Measurements from ENCODE around the gene RALGPS1. TPM values are rescaled to one million over a fixed set of nuclear protein-coding genes. Genes with fewer than 3 reads are reported as not detected.

RALGPS1 gene
- total and polyA plus RNA-seq, 10 donors, result 2.5 to 27.3 (median 14.1) TPM

DNA sequence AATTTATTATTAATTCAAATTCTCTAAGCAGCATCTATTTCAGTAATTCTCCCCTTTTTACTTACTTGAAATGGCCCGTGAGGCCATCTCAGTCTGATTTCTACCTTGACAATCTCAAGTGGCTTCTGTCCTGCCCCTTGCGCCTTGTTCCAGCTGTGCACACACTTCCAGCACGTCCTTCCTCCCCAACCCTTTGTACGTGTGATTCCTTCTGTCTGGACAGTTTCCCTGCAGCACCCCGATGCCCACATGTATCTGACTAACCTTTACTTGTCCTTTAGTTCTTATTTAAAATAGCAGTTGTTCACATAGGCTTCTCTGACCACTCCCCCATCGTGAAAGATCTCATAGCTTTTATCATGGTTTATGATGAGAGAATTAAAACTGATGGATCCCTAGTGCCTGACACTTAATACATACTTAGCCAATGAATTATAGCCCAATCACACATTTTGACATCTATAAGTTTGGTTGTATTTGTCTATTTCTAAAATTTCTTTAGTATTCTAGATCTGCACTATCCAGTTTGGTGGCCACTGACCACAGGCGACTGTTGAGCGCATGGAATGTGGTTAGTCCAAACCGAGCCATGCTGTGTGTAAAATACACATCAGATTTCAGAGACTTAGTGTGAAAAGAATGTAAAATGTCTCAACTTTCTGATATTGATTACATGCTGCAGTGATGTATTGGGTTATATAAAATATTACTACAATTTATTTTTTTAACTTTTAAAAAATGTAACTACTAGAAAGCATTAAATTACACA, 39.9 kb upstream of the RALGPS1 start:
- Histone ChIP-seq H3K36me3 (peaks cover 0 to 33% (median 6%) of the 10 kb centered on the region in 6 donors), H3K4me3 (no peak overlapping the region), H3K27ac (no peak overlapping the region), H3K27me3 (replicated peaks in 1 of 7) (no peaks in the 10 kb centered on the region), H3K4me1 (peaks cover 0 to 75% (median 8%) of the 10 kb centered on the region in 6 donors), H3K9me3 (no peaks in the 10 kb centered on the region)
- DNase-seq, result peak; percentile 17
- no peak for TF ChIP-seq POLR2AphosphoS5 (IDR thresholded peaks at IDR 0.05)
- no peak for TF ChIP-seq POLR2A (IDR thresholded peaks at IDR 0.05)
- TF ChIP-seq, protein P1, sequence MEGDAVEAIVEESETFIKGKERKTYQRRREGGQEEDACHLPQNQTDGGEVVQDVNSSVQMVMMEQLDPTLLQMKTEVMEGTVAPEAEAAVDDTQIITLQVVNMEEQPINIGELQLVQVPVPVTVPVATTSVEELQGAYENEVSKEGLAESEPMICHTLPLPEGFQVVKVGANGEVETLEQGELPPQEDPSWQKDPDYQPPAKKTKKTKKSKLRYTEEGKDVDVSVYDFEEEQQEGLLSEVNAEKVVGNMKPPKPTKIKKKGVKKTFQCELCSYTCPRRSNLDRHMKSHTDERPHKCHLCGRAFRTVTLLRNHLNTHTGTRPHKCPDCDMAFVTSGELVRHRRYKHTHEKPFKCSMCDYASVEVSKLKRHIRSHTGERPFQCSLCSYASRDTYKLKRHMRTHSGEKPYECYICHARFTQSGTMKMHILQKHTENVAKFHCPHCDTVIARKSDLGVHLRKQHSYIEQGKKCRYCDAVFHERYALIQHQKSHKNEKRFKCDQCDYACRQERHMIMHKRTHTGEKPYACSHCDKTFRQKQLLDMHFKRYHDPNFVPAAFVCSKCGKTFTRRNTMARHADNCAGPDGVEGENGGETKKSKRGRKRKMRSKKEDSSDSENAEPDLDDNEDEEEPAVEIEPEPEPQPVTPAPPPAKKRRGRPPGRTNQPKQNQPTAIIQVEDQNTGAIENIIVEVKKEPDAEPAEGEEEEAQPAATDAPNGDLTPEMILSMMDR (IDR thresholded peaks at IDR 0.05 in 8 of 11, conservative IDR thresholded peaks at IDR 0.05 in 3 of 11), result no peak
- 70 to 79% (median 73%) methylated on average over 9 of the region's 9 CpGs for WGBS, 5 donors
- intact Hi-C loops (cut with DNase I; ENCODE audit: low total_unique reads), result no loop called here

DNA sequence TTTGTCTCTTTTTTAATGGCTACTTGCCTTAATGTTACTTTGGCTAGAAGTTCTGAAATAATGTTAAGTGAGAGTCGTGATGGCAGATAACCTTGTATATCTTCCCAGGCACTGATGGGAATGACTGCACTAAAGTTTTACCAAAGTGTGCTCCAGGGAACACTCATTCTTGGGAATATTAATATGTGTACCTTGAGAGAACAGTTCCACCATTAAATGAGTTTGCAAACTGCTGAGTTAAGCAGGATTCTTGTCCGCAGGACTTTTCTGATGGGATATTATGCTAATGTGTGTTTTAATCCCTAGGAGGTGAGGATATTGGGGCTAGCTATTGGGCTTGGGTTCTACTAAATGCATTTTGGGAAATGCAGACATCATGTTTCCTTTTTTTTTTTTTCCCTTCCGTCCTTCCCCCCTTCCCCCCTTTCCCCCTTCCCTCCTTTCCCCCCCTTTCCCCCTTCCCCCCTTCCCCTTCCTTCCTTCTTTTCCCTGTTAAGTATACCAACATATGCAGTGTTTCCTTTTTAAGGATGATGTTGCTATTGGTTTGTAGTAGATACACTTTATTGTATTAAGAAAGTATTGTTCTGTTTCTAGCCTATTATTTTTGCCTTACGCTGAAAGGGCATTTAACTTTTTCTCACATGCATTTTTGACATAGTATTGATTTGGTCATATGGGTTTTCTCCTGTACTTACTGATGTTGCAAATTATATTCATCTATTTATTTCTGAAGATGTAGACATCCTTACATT, 38.6 kb upstream of the RALGPS1 start:
- 67 to 80% (median 74%) methylated on average over 4 of the region's 4 CpGs for WGBS, 5 donors
- H3K27me3 ChIP-seq (replicated peaks in 1 of 7), result no peaks in the 10 kb centered on the region
- no peak overlapping the region for H3K27ac ChIP-seq
- H3K4me3 ChIP-seq, result no peak overlapping the region
- no peak for DNase-seq
- peaks cover 0 to 66% (median 6%) of the 10 kb centered on the region in 6 donors for H3K4me1 ChIP-seq
- TF ChIP-seq POLR2A (IDR thresholded peaks at IDR 0.05) (no peak), POLR2AphosphoS5 (IDR thresholded peaks at IDR 0.05) (no peak)
- TF ChIP-seq, protein P1 (IDR thresholded peaks at IDR 0.05 in 8 of 11, conservative IDR thresholded peaks at IDR 0.05 in 3 of 11), result no peak
- no peaks in the 10 kb centered on the region for H3K9me3 ChIP-seq
- intact Hi-C loops (cut with DNase I; ENCODE audit: low total_unique reads), result no loop called here
- H3K36me3 ChIP-seq, result peaks cover 0 to 45% (median 18%) of the 10 kb centered on the region in 6 donors

DNA sequence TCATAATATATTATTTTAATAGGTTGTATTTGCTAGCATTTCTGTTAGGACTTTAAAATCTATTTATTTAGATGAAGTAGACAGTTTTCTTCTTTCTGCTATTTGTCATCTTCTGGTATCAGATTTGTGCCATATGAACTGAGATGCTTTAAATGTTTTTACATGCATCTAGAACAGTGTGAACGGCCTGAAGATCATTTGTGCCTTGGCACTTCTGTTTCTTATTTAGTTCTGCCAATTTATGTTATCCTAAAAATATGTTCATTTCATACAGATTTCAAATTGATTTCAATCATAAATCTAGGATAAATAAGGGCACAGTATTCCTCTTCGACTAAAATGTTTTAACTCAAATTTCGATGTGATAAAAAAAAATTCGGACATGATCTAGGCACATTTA, 38.1 kb upstream of the RALGPS1 start:
- Histone ChIP-seq H3K36me3 (peaks cover 0 to 51% (median 24%) of the 10 kb centered on the region in 6 donors), H3K27ac (no peak overlapping the region), H3K4me1 (peaks cover 0 to 62% (median 6%) of the 10 kb centered on the region in 6 donors), H3K4me3 (no peak overlapping the region), H3K27me3 (replicated peaks in 1 of 7) (no peaks in the 10 kb centered on the region), H3K9me3 (no peaks in the 10 kb centered on the region)
- 82 to 93% (median 91%) methylated on average over 4 of the region's 4 CpGs for WGBS, 5 donors
- no peak for DNase-seq
- intact Hi-C loops (cut with DNase I; ENCODE audit: low total_unique reads), result no loop called here
- TF ChIP-seq POLR2A (IDR thresholded peaks at IDR 0.05) (no peak), POLR2AphosphoS5 (IDR thresholded peaks at IDR 0.05) (no peak)
- TF ChIP-seq, protein P1 (IDR thresholded peaks at IDR 0.05 in 8 of 11, conservative IDR thresholded peaks at IDR 0.05 in 3 of 11), result no peak

DNA sequence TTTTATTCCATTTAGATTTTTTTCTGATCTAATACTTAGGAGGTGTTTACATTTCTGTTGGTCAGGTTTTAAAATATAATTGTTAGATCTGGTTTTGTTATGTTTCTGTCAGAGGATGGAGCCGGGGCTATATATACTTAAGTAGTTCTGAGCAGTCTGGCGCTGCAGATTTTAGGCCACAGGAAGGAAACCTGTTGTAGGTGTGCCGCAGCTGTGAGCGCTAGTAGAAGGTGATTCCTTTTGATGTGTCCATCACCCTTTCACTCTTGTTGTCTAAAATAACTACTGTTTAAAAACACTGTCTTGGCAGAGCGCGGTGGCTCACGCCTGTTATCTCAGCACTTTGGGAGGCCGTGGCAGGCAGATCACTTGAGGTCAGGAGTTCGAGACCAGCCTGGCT, 37.2 kb upstream of the RALGPS1 start:
- WGBS, 5 donors, result 74 to 88% (median 83%) methylated on average over 9 of the region's 9 CpGs
- Histone ChIP-seq H3K36me3 (peaks cover 0 to 60% (median 26%) of the 10 kb centered on the region in 6 donors), H3K27me3 (replicated peaks in 1 of 7) (no peaks in the 10 kb centered on the region), H3K27ac (peak overlapping the region in 1 of 8 donors; percentile 6), H3K4me3 (no peak overlapping the region), H3K9me3 (no peaks in the 10 kb centered on the region), H3K4me1 (peaks cover 0 to 57% (median 4%) of the 10 kb centered on the region in 6 donors)
- TF ChIP-seq POLR2A (IDR thresholded peaks at IDR 0.05) (no peak), POLR2AphosphoS5 (IDR thresholded peaks at IDR 0.05) (no peak)
- TF ChIP-seq, protein P1 (IDR thresholded peaks at IDR 0.05 in 8 of 11, conservative IDR thresholded peaks at IDR 0.05 in 3 of 11), result no peak
- DNase-seq, result no peak
- intact Hi-C loops (cut with DNase I; ENCODE audit: low total_unique reads), result no loop called here
